Esophagus mucosa (tissue), 1 donor: ENCODE data around the gene SMIM1. TPM values are rescaled to one million over a fixed set of nuclear protein-coding genes. Genes with fewer than 3 reads are reported as not detected.
A peak's percentile ranks its signal among the peaks of the same experiment; 100 is the strongest.

ENCODE experiments used
- ATAC-seq: fragments of 200-7000 bp; cut with Tn5 transposase; one replicate; pipeline ENCODE4 v1.9.1; 2020
- total RNA-seq: library from RNA; stranded (reverse); gene quantifications from one replicate; pipeline ENCODE4 v1.2.4, GENCODE V29; 2023
- donor health status: DM: yes; HTN: yes; CAD: no.

SMIM1 gene
- total RNA-seq, 1 donor from 2014 or later: 1.5 TPM

- no peak for ATAC-seq
These were observed 12.8 kb upstream of the SMIM1 start for GRCh38 chr1:3759796-3760195.

GRCh38 chr1:3761296-3762010 lies 11.1 kb upstream of the SMIM1 start:
- ATAC-seq: no peak

GRCh38 chr1:3762151-3762872 lies 10.2 kb upstream of the SMIM1 start:
- ATAC-seq: peak; percentile 13

DNA sequence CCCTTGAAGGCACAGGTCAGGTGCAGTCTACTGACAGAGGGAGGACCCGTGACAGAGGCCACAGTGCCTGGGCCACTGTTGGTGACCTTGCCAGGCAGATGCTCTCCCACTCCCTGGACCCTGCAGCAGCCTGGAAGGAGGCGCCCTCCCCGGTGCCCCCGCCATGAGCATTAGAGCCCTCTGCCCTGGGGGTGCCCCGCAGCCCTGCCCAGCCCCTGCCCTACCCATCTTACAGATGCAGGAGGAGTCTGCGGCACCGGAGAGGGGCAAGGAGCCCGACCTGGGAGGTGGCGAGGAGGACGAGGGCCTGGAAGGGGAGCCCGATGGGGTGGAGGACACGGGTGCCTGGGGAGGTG lies 9.7 kb upstream of the SMIM1 start:
- peak; percentile 24 for ATAC-seq

- ATAC-seq: no peak
These were observed 9.0 kb upstream of the SMIM1 start for GRCh38 chr1:3763351-3764125.

DNA sequence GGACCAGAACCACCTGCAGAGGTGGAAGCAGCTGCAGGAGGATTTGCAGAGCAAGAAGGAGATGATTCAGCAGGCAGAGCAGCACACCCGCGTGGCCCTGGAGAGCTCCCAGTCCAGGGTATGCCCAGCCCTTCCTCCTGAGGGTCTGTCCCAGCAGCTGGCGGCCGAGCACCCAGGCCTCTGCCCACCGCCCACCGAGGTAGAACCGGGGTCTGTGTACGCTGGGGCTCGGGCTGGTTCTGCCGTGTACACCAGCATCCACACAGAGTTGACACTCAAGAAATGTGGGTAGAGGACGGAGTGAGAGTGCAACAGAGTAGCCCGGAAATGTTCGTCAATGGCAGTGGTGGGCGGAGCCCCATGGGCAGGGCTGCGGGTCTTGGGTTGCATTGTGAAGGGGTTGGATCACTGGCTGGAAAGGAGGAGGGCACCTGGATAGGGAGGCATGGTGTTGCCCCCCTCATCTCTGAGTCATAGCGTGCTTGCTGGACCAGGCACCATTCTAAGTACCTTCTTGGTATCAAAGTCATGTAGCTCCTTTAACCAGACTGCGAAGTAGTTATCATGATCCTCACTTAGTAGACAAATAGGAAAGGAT lies 5.1 kb upstream of the SMIM1 start:
- ATAC-seq: no peak

DNA sequence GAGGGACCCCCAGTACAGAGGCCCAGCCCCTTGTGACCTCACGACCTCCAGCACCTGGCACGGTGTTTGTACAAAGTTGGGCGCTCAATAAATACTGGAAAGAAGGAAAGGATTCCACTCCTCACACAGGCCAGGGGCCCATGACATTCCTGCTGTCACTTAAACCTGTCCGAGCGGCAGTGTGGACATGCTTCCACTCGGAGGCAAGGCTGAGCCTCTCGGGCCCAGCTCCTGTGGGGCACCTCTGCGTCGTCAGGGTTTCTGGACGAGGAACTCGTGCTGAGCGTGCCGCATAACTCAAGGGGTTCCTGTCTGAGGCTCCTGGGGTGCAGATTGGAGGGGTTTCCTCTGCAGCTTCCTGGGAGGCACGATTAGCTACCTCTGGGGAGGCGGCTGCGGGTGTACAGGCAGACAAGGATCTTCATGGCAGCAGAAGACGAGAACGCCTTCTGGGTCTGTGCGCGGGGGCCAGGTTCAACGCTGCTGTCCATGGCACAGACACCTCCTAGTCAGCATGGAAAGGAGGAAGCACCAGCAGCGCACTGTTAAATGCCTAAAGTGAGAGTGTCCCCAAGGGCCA lies 3.6 kb upstream of the SMIM1 start:
- ATAC-seq: no peak

DNA sequence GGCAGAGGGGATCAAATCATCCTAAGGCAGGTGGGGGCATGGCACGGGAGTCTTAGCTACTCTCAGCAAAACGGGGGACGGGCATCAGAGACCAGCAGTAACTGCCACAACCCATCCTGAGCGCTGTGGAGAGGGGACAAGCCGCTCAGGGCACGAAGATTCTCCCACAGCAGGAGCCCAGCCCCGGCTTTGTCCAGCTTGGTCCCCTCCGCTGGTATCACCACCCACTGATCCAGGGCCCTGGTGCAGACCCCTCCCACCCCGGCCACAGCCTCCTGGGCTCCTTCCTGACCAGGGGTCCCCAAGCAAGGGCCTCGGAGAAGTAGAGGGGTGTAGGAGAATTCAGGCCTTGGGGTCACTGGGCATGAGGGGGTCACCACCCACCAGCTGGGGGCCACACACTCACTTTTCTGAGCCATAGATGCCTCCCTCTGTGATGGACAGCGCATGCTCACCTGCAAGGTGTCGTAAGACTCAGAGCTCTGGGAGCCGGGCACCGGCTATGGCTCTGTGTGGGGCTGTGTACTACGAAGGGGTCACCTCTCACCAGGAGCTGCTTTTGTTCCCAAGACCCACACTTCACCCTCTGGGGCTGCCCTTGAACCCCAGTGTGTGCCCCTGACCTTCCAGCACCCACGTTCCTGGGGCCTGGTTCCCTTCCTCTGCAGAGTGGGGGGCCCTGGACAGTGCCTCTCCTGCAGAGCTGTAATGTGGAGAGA lies 2.3 kb upstream of the SMIM1 start:
- ATAC-seq: no peak

- ATAC-seq: no peak
These were observed 1.2 kb upstream of the SMIM1 start for GRCh38 chr1:3771108-3772026.

DNA sequence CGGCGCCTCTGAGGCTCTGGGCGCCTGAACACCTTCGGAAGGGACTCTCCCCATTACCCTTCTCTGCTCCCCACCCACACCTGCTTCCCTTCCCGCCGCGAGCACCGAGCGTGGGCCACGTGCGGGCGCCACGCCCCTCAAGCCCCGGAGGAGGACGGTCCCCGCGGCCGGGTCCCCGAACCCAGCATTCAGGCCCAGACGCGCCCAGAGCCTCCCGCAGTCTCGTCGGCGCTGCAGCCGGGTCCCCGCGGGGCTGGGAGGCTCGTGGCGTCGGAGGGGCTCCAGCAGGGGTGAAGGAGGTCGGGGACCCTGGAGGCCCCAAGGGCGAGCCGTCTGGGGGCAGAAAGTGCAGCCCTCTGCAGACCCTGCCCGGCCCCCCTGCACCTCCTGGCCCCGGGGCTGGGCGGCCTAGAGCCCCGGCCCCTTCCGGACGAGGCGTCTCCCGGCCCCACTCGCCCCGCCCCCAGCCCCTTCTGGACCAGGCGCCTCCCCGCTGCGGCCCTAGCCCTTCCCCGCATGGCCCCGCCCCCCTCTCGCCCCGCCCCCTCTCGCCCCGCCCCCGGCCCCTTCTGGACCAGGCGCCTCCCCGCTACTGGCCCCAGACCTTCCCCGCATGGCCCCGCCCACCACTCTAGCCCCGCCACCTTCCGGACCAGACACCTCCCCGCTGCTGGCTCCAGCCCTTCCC lies 378 bp upstream of the SMIM1 start:
- ATAC-seq: peak; percentile 77

GRCh38 chr1:3773572-3774275 lies 1.2 kb downstream of the SMIM1 start:
- no peak for ATAC-seq

DNA sequence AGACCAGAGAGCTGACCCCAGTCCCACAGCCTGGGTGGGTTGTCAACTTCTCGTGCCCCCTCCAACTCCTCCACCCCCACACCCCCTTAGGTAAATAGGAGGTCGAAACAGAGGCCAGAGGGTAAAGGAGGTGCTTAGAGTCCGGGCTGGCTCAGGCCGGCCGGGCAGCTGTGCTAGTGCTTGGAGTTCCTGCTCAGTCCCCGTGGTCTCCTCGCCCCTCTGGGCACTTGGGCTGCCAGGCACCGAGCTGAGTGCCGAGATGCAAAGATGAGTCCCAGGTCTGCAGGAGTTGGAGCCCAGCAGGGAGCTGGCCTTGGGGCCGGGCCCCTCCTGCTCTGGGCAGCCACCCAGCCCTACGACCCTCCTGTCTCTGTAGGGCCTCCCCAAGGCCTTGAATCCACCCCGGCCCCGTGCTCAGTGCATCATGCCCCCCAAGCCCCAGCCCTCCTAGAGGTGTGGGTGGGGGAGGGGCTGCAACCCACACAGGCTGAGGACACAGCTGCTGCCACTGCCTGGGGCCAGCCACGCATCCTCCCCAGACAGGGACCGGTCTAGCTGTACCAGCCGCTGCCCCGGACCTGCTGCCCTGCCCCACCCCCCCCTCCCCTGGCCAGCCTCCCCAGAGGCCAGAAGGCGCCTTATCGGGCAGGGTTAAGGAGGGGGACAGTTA lies 1.9 kb downstream of the SMIM1 start:
- no peak for ATAC-seq

DNA sequence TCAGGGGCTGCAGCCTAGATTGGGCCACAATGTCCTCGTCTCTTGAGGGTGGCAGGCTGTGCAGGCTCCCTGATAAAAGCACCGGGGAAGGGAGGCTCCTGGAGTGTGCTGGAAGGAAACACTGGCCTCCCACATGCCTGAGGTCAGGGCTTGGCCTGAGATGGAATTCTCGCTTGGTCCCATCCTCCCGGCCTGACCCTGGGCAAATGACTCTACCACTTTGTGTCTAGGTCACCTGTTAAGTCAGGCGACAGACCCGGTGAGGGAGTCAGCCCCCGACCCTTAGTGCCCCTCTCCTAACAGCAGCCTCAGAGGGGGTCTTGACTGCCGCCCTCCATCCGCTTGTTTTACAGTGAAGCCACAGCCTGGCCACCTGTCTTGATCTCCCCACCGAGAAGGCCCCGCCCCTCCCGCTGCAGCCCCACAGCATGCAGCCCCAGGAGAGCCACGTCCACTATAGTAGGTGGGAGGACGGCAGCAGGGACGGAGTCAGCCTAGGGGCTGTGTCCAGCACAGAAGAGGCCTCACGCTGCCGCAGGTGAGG lies 2.5 kb downstream of the SMIM1 start:
- ATAC-seq: no peak

- ATAC-seq: peak; percentile 59
These were observed 3.1 kb downstream of the SMIM1 start for GRCh38 chr1:3775490-3776230.

DNA sequence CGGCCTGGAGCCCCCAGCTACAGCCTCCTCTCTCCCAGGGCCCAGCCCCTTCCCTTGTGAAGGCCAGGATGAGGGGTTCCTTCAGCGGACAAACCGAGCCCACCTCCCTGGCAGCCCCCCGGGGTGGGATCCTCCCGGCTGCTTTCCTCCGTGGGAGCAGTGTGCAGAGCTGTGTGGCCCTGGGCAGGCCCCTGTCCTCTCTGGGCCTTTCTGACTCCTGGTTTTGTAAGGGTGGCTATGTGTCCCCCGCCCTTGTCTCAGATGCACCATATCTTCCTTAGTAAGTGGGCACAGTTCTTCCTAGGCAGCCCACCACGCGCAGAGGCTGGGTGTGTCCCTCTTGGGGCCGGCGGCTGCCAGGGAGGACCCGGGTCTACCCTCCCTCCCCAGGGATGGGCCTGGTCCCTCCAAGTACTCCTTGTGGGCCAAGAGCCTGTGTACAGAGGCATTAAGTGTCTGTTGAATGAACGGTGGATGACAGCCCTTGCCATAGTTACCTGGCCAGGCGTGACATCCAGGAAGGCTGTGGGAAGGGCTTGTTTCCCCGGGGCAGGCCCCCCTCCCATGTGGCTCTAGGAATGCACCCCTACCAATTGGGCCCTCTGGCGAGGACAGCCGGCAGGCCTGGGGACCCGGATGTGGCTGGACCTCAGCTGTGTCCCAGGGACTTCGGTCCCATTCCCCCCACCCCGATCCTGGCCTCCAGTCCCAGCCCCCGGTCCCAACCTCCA lies 3.8 kb downstream of the SMIM1 start:
- ATAC-seq: peak; percentile 1

GRCh38 chr1:3777078-3777547 lies 4.6 kb downstream of the SMIM1 start:
- no peak for ATAC-seq
